Subcutaneous preadipocyte (primary cell): Measurements from ENCODE around the gene RBM46. TPM values are rescaled to one million over a fixed set of nuclear protein-coding genes. Genes with fewer than 3 reads are reported as not detected.

Experiments used
- small RNA-seq: library from RNA; depleted of rRNA; stranded (forward); fragments of <200 nt; gene quantifications from one replicate; pipeline ENCODE3, GENCODE V24; 2012
- total RNA-seq: library from RNA; depleted of rRNA; stranded (reverse); fragments of >200 nt; gene quantifications from 2 replicates; pipeline ENCODE4 v1.2.3, GENCODE V29; 2012

RBM46 gene, protein sequence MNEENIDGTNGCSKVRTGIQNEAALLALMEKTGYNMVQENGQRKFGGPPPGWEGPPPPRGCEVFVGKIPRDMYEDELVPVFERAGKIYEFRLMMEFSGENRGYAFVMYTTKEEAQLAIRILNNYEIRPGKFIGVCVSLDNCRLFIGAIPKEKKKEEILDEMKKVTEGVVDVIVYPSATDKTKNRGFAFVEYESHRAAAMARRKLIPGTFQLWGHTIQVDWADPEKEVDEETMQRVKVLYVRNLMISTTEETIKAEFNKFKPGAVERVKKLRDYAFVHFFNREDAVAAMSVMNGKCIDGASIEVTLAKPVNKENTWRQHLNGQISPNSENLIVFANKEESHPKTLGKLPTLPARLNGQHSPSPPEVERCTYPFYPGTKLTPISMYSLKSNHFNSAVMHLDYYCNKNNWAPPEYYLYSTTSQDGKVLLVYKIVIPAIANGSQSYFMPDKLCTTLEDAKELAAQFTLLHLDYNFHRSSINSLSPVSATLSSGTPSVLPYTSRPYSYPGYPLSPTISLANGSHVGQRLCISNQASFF
- 0.59 TPM in 1 of 2 replicates, not detected in the other for total RNA-seq

DNA sequence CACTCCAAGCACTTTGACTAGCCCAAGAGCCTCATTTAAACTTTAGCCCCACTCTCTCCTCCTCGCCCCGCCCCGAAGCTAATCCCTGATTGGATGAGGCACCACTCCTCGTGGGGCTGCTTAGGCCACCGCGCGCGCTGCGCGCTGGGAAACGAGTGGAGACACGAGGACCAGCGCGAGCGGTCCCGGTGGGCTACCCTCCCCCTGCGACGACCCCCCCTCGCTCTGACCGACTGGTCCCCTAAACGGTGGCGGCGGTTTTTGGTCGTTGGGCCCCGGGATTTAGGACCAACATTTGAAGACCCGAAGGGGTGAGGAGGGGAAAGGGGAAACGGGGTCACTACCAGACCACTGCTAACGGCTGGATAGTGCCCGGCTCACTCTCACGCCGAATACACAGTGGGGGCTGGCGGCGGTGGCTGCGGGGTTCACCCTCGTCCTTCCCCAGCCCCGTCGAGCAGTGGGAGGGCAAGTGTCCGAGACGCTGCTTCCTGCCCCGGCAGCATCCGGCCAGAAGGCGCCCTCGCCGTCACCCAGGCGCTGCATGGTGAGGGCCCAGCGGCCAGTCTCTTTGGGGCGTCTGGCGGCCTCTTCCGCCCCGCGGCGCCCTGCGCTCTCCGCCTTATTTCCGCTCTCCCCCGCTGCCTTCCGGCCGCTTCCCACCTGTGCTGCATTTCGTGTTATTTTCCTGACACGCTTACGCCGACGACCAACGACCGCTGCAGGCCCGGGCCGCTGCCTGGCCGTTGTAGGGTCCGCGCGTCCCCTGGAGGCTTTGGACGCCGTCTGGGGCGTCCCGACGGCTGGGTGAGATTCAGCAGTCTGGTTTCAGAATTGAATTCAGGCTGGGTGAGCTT, at the start of gene RBM46:
RBM46 (plus strand) TSS at position 147 of the 857 bp plus-strand sequence. CDS start 15,481 bp downstream, outside the sequence.

DNA sequence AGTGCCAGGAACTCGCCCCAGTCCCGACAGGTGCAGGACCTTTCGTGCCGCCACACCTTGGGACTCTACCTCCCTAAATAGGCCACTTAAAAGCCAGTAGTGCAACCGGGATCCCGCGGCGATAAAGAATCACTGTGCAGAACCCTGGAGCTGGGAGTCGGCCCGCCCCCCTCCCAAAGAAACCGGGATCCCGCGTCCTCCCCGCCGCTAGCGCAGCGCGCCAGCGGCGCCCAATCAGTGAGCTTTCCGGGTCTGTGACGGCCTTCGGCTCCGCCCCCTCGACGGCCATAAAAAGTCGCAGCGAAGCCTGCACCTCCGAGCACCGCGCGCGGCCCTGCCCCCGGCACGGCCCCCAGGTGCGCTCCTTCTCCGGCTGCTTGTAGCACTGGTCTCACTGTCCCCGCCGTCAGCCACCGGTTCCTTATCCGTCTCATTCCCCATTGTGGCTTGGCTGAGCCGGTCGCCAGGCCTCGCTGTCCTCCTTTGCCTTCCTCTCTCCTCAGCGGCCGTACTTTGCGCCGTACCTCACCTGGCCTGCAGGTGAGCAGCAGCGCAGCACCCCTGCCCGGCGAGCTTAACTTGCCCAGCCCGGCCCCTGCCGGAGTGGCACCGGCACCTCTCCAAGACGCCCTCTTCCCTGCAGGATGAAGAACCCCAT, 37.3 kb upstream of the RBM46 start, which contains the start of gene LRAT:
LRAT (plus strand) TSS at position 318 of the 658 bp plus-strand sequence; CDS start at position 645, 327 bp downstream.

Small RNAs within 50 kb of the gene (small RNA-seq; reads per million reads assigned to genes)
- gene RNU2-44P (0.46 reads per million, percentile 26 among the genes with 10 or more reads in this experiment), gene RNU2-66P (0.11 reads per million)

Other genes starting within 250 kb of the RBM46 start
- 60.3 and 69.0 TPM in 2 replicates for gene PLRG1, start 230.9 kb upstream of the RBM46 start, total RNA-seq
- not detected in 2 replicates for gene FGB, start 218.3 kb upstream of the RBM46 start, total RNA-seq
- gene FGA, start 190.5 kb upstream of the RBM46 start, total RNA-seq: not detected in 2 replicates
- gene FGG, start 168.6 kb upstream of the RBM46 start, total RNA-seq: not detected in 2 replicates
- gene LRAT, start 37.3 kb upstream of the RBM46 start, total RNA-seq: not detected in 2 replicates